ENCODE measurements around the gene CYLD. TPM values are rescaled to one million over a fixed set of nuclear protein-coding genes. Genes with fewer than 3 reads are reported as not detected.
A peak's percentile ranks its signal among the peaks of the same experiment; 100 is the strongest.

The CYLD gene
- polyA plus RNA-seq (2013): 5.5 and 5.6 TPM in 2 replicates

GRCh38 chr16:50741781-50742575 lies at the start of gene CYLD:
CYLD (plus strand) TSS chr16:50742086; CDS start chr16:50749699, 7,613 bp downstream.
- Histone ChIP-seq H2BK120ac (ENCODE audit: insufficient read depth, low read length, poor library complexity) (no peak within 1 kb of the TSS), H2AFZ (ENCODE audit: insufficient read depth, low read length, poor library complexity) (peak within 1 kb of the TSS; percentile 80), H3K4me3 (ENCODE audit: low read depth, low read length) (peak within 1 kb of the TSS; percentile 78), H4K12ac (ENCODE audit: low read depth, low read length) (no peak within 1 kb of the TSS), H2BK5ac (ENCODE audit: low read depth, low read length, poor library complexity) (no peak within 1 kb of the TSS), H2AK5ac (ENCODE audit: low read length) (no peak within 1 kb of the TSS), H3K14ac (ENCODE audit: low read length) (no peak within 1 kb of the TSS), H3K36me3 (ENCODE audit: control insufficient read depth in 1 of 2, insufficient read depth in 2 of 2, low read length in 2 of 2) (no peaks in the 10 kb centered on the region), H3K18ac (ENCODE audit: low read length) (no peak within 1 kb of the TSS), H3K9me3 (ENCODE audit: insufficient read depth, low read depth, low read length) (no peaks in the 10 kb centered on the region), H3K27ac (ENCODE audit: low read depth, low read length) (no peak within 1 kb of the TSS), H2BK12ac (ENCODE audit: low read length) (no peak within 1 kb of the TSS), H4K8ac (ENCODE audit: low read depth, low read length) (peak within 1 kb of the TSS; percentile 46), H3K9ac (ENCODE audit: low read length) (peak within 1 kb of the TSS; percentile 80), H3K4me2 (ENCODE audit: low read length) (peak within 1 kb of the TSS; percentile 99), H3K79me2 (ENCODE audit: control insufficient read depth, insufficient read depth, low read length, poor library complexity) (peaks cover 3% of the 10 kb centered on the region), H3K79me1 (ENCODE audit: low read length) (no peaks in the 10 kb centered on the region), H3K27me3 (ENCODE audit: insufficient read depth, low read length) (no peaks in the 10 kb centered on the region), H3K4ac (ENCODE audit: low read depth, low read length) (no peak within 1 kb of the TSS), H3K4me1 (ENCODE audit: control insufficient read depth in 1 of 2, insufficient read depth in 2 of 2, low read length in 2 of 2) (peaks cover 3 to 4% of the 10 kb centered on the region in 2 experiments), H4K91ac (ENCODE audit: low read depth, low read length) (no peak within 1 kb of the TSS), H3K23ac (ENCODE audit: low read length) (no peak within 1 kb of the TSS)
- DNase-seq: peak; percentile 100
- no CpG with 5 or more reads among the region's 93 CpGs for WGBS (ENCODE audit: extremely low coverage, insufficient coverage, insufficient read length)

DNA sequence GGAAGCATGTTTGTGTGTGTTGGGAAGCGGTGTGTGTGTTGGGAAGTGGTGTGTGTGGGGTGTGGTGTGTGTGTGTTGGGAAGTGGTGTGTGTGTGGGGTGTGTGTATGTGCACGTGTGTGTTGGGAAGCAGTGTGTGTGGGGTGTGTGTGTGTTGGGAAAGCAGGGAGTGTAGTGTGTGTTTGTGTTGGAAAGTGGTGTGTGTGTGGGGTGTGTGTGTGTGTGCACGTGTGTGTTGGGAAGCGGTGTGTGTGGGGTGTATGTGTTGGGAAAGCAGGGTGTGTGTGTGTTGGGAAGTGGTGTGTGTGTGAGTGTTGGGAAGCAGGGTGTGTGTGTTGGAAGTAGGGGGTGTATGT lies 49.3 kb upstream of the CYLD start:
- peaks cover 5% of the 10 kb centered on the region for H3K27me3 ChIP-seq (ENCODE audit: insufficient read depth, low read length)
- no peak overlapping the region for H2BK120ac ChIP-seq (ENCODE audit: insufficient read depth, low read length, poor library complexity)
- H3K14ac ChIP-seq (ENCODE audit: low read length): no peak overlapping the region
- H3K4me3 ChIP-seq (ENCODE audit: low read depth, low read length): peak overlapping the region; percentile 58
- no peak for DNase-seq
- H3K23ac ChIP-seq (ENCODE audit: low read length): peak overlapping the region; percentile 100
- no peak overlapping the region for H3K4me2 ChIP-seq (ENCODE audit: low read length)
- H4K91ac ChIP-seq (ENCODE audit: low read depth, low read length): no peak overlapping the region
- H3K4me1 ChIP-seq (ENCODE audit: control insufficient read depth in 1 of 2, insufficient read depth in 2 of 2, low read length in 2 of 2): peaks cover 4 to 6% of the 10 kb centered on the region in 2 experiments
- no peak overlapping the region for H2BK5ac ChIP-seq (ENCODE audit: low read depth, low read length, poor library complexity)
- H3K9me3 ChIP-seq (ENCODE audit: insufficient read depth, low read depth, low read length): peaks cover 9% of the 10 kb centered on the region
- no peak overlapping the region for H3K18ac ChIP-seq (ENCODE audit: low read length)
- H2AK5ac ChIP-seq (ENCODE audit: low read length): no peak overlapping the region
- H2AFZ ChIP-seq (ENCODE audit: insufficient read depth, low read length, poor library complexity): no peak overlapping the region
- no peak overlapping the region for H4K12ac ChIP-seq (ENCODE audit: low read depth, low read length)
- H2BK12ac ChIP-seq (ENCODE audit: low read length): no peak overlapping the region
- H4K8ac ChIP-seq (ENCODE audit: low read depth, low read length): no peak overlapping the region
- no peaks in the 10 kb centered on the region for H3K79me1 ChIP-seq (ENCODE audit: low read length)
- H3K27ac ChIP-seq (ENCODE audit: low read depth, low read length): no peak overlapping the region
- H3K79me2 ChIP-seq (ENCODE audit: control insufficient read depth, insufficient read depth, low read length, poor library complexity): no peaks in the 10 kb centered on the region
- 100% methylated on average over 3 of the region's 4 CpGs for WGBS (ENCODE audit: extremely low coverage, insufficient coverage, insufficient read length)
- H3K4ac ChIP-seq (ENCODE audit: low read depth, low read length): no peak overlapping the region
- H3K36me3 ChIP-seq (ENCODE audit: control insufficient read depth in 1 of 2, insufficient read depth in 2 of 2, low read length in 2 of 2): no peaks in the 10 kb centered on the region
- no peak overlapping the region for H3K9ac ChIP-seq (ENCODE audit: low read length)

GRCh38 chr16:50692999-50693781 lies 48.7 kb upstream of the CYLD start, which contains the start of gene NOD2:
NOD2 (plus strand) TSS chr16:50693606; CDS start chr16:50699496, 5,890 bp downstream.
- Histone ChIP-seq H4K8ac (ENCODE audit: low read depth, low read length) (no peak within 1 kb of the TSS), H3K79me2 (ENCODE audit: control insufficient read depth, insufficient read depth, low read length, poor library complexity) (no peaks in the 10 kb centered on the region), H3K4ac (ENCODE audit: low read depth, low read length) (no peak within 1 kb of the TSS), H3K4me1 (ENCODE audit: control insufficient read depth in 1 of 2, insufficient read depth in 2 of 2, low read length in 2 of 2) (peaks cover 0 to 2% of the 10 kb centered on the region in 2 experiments), H3K36me3 (ENCODE audit: control insufficient read depth in 1 of 2, insufficient read depth in 2 of 2, low read length in 2 of 2) (no peaks in the 10 kb centered on the region), H3K27ac (ENCODE audit: low read depth, low read length) (no peak within 1 kb of the TSS), H2AFZ (ENCODE audit: insufficient read depth, low read length, poor library complexity) (peak within 1 kb of the TSS; percentile 35), H3K23ac (ENCODE audit: low read length) (peak within 1 kb of the TSS; percentile 100), H3K14ac (ENCODE audit: low read length) (no peak within 1 kb of the TSS), H3K9ac (ENCODE audit: low read length) (no peak within 1 kb of the TSS), H4K91ac (ENCODE audit: low read depth, low read length) (no peak within 1 kb of the TSS), H2AK5ac (ENCODE audit: low read length) (no peak within 1 kb of the TSS), H3K4me3 (ENCODE audit: low read depth, low read length) (peak within 1 kb of the TSS; percentile 58), H2BK120ac (ENCODE audit: insufficient read depth, low read length, poor library complexity) (no peak within 1 kb of the TSS), H3K9me3 (ENCODE audit: insufficient read depth, low read depth, low read length) (peaks cover 9% of the 10 kb centered on the region), H2BK5ac (ENCODE audit: low read depth, low read length, poor library complexity) (no peak within 1 kb of the TSS), H3K27me3 (ENCODE audit: insufficient read depth, low read length) (peaks cover 5% of the 10 kb centered on the region), H4K12ac (ENCODE audit: low read depth, low read length) (no peak within 1 kb of the TSS), H3K79me1 (ENCODE audit: low read length) (no peaks in the 10 kb centered on the region), H3K4me2 (ENCODE audit: low read length) (peak within 1 kb of the TSS; percentile 63), H2BK12ac (ENCODE audit: low read length) (no peak within 1 kb of the TSS), H3K18ac (ENCODE audit: low read length) (no peak within 1 kb of the TSS)
- DNase-seq: peak in 1 of 2 donors; percentile 26
- WGBS (ENCODE audit: extremely low coverage, insufficient coverage, insufficient read length): 100% methylated on average over 4 of the region's 56 CpGs

GRCh38 chr16:50694206-50694605 lies 47.7 kb upstream of the CYLD start:
- H2AK5ac ChIP-seq (ENCODE audit: low read length): no peak overlapping the region
- WGBS (ENCODE audit: extremely low coverage, insufficient coverage, insufficient read length): no CpG with 5 or more reads among the region's 2 CpGs

More at GRCh38 chr16:50694206-50694605, 47.7 kb upstream of the CYLD start:
- Histone ChIP-seq H3K79me1 (ENCODE audit: low read length) (no peaks in the 10 kb centered on the region), H2BK5ac (ENCODE audit: low read depth, low read length, poor library complexity) (no peak overlapping the region), H2AFZ (ENCODE audit: insufficient read depth, low read length, poor library complexity) (no peak overlapping the region), H3K27me3 (ENCODE audit: insufficient read depth, low read length) (peaks cover 5% of the 10 kb centered on the region), H4K91ac (ENCODE audit: low read depth, low read length) (no peak overlapping the region), H4K12ac (ENCODE audit: low read depth, low read length) (no peak overlapping the region), H3K14ac (ENCODE audit: low read length) (no peak overlapping the region), H2BK12ac (ENCODE audit: low read length) (no peak overlapping the region), H2BK120ac (ENCODE audit: insufficient read depth, low read length, poor library complexity) (no peak overlapping the region), H3K27ac (ENCODE audit: low read depth, low read length) (no peak overlapping the region), H3K4me2 (ENCODE audit: low read length) (no peak overlapping the region), H3K18ac (ENCODE audit: low read length) (no peak overlapping the region), H4K8ac (ENCODE audit: low read depth, low read length) (no peak overlapping the region), H3K9ac (ENCODE audit: low read length) (no peak overlapping the region), H3K9me3 (ENCODE audit: insufficient read depth, low read depth, low read length) (peaks cover 9% of the 10 kb centered on the region), H3K36me3 (ENCODE audit: control insufficient read depth in 1 of 2, insufficient read depth in 2 of 2, low read length in 2 of 2) (no peaks in the 10 kb centered on the region), H3K79me2 (ENCODE audit: control insufficient read depth, insufficient read depth, low read length, poor library complexity) (no peaks in the 10 kb centered on the region), H3K23ac (ENCODE audit: low read length) (no peak overlapping the region), H3K4me3 (ENCODE audit: low read depth, low read length) (no peak overlapping the region), H3K4me1 (ENCODE audit: control insufficient read depth in 1 of 2, insufficient read depth in 2 of 2, low read length in 2 of 2) (peaks cover 0 to 2% of the 10 kb centered on the region in 2 experiments), H3K4ac (ENCODE audit: low read depth, low read length) (no peak overlapping the region)
- DNase-seq: no peak

Data from trophoblast cell (in vitro differentiated cells and primary cell).